ENCODE data around the gene DAPL1.

The DAPL1 gene

DNA sequence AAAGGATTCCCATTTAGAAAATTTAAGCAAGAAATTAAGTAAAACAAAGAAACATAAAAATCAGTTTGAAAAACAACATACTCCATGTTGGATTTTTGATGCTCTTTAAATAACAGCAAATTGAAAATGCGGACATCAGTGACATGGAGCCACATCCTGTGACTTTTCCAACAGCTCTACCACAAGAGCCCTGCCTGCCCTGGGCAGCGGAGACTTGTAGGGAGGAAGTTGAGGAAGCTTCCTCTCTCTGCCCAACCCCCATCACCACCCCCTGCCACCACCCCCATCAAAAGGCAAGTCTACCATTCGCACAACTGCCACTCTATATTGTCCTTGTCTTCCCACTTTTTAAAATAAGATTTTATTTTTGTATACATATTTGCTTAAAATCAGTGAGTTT is 32.8 kb upstream of the DAPL1 start:
- H3K4me3 ChIP-seq (ENCODE audit: control insufficient read depth, low read depth, low read length), result no peak overlapping the region
- no peak for DNase-seq (ENCODE audit: low read depth)
- TF ChIP-seq, protein P1, sequence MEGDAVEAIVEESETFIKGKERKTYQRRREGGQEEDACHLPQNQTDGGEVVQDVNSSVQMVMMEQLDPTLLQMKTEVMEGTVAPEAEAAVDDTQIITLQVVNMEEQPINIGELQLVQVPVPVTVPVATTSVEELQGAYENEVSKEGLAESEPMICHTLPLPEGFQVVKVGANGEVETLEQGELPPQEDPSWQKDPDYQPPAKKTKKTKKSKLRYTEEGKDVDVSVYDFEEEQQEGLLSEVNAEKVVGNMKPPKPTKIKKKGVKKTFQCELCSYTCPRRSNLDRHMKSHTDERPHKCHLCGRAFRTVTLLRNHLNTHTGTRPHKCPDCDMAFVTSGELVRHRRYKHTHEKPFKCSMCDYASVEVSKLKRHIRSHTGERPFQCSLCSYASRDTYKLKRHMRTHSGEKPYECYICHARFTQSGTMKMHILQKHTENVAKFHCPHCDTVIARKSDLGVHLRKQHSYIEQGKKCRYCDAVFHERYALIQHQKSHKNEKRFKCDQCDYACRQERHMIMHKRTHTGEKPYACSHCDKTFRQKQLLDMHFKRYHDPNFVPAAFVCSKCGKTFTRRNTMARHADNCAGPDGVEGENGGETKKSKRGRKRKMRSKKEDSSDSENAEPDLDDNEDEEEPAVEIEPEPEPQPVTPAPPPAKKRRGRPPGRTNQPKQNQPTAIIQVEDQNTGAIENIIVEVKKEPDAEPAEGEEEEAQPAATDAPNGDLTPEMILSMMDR (IDR thresholded peaks at IDR 0.05; ENCODE audit: control insufficient read depth, insufficient read depth, low read depth, low read length, missing control alignments), result no peak

DNA sequence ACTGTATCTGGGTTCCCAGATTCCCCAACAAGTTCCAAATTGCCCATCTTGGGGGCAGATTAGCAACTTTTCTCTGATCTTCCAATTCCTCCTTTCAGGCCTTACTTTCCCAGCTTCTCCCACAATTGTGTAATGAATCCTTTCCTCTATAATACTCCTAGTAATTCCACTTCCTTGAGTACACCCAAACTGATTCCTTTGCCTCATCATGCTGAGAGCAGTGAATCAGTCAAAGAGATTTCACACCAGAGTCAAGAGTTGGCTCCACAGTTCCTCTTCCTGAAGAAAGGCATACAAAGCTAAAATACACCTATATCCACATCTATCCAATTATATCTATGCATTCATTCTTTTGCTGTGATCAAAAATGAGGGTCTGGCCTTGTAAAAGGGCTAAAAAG is 28.6 kb upstream of the DAPL1 start:
- TF ChIP-seq, protein P1 (IDR thresholded peaks at IDR 0.05; ENCODE audit: control insufficient read depth, insufficient read depth, low read depth, low read length, missing control alignments), result no peak
- no peak for DNase-seq (ENCODE audit: low read depth)
- H3K4me3 ChIP-seq (ENCODE audit: control insufficient read depth, low read depth, low read length), result no peak overlapping the region

DNA sequence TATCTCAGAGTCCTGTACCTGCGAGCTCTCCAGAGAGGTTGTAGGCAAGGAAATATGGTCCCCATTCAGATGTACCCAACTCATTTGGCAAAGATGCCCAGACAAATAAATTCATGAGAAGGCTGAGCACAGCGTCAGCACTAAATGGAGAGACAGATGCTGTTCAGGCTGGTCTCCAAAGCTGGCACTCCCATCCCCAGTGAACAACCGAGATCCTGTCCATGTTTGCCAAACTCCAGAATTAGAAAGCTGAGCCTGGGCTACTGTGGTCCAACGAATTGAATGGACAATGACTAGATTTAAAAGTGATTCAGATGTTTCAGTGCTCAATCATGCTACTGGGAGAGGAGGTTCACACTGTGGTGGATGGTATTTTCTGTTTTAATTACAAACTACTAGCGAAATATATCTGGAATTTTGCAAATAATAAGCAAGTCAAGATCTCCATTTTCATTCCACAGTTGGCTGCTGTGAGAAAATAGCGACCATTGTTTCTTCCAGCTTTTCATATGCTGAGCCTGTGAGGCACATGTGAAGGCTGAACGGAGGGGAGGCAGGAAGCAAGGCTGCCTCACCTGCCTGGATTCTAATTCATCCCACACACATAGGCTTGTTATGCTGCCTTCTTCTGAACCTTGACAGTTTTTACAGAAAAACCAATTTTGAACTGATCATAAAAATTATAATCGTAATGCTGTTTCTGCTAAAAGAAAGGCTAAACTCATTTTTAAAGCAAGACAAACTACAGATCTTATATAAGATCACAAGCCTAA is 22.6 kb upstream of the DAPL1 start:
- no peak for DNase-seq (ENCODE audit: low read depth)
- no peak overlapping the region for H3K4me3 ChIP-seq (ENCODE audit: control insufficient read depth, low read depth, low read length)
- TF ChIP-seq, protein P1 (IDR thresholded peaks at IDR 0.05; ENCODE audit: control insufficient read depth, insufficient read depth, low read depth, low read length, missing control alignments), result no peak

DNA sequence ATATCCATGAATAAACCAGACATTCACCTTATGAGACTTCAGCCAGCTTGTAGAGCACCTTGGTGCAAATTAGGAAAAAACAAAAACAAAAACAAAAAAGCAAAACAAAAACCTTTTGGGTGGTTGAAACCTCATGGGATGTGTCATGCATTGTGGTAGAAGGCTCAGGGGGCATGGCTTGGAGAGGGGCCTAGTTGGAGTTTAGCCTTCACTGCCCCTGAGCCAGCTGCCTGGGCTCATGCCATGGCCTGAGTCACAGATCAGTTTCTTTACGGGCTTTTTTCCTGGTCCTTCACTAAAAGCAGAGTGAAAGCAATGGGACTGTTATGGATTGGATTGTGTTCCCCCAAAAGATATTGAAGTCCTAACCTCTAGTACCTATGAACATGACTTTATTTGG is 22.0 kb upstream of the DAPL1 start:
- no peak for DNase-seq (ENCODE audit: low read depth)
- TF ChIP-seq, protein P1 (IDR thresholded peaks at IDR 0.05; ENCODE audit: control insufficient read depth, insufficient read depth, low read depth, low read length, missing control alignments), result no peak
- no peak overlapping the region for H3K4me3 ChIP-seq (ENCODE audit: control insufficient read depth, low read depth, low read length)

DNA sequence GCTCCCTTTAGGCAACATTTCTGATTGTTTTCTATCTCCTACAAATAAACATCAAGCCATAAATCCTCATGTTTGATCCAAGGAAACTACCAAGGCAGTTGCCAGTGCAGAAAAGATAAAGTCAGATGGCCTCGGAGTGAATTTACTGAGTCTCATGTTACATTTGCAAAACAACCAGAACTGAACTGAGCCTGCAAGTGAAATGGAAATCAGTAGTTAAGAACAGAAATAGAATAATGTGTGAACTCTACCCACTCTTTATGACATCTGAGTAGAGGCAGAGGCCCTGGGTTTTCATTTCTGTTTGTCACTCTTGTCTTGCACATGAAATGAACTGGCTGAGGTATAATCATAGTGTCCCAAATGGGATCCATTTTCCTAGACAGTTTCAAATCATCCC is 20.4 kb upstream of the DAPL1 start:
- no peak for DNase-seq (ENCODE audit: low read depth)
- TF ChIP-seq, protein P1 (IDR thresholded peaks at IDR 0.05; ENCODE audit: control insufficient read depth, insufficient read depth, low read depth, low read length, missing control alignments), result no peak

DNA sequence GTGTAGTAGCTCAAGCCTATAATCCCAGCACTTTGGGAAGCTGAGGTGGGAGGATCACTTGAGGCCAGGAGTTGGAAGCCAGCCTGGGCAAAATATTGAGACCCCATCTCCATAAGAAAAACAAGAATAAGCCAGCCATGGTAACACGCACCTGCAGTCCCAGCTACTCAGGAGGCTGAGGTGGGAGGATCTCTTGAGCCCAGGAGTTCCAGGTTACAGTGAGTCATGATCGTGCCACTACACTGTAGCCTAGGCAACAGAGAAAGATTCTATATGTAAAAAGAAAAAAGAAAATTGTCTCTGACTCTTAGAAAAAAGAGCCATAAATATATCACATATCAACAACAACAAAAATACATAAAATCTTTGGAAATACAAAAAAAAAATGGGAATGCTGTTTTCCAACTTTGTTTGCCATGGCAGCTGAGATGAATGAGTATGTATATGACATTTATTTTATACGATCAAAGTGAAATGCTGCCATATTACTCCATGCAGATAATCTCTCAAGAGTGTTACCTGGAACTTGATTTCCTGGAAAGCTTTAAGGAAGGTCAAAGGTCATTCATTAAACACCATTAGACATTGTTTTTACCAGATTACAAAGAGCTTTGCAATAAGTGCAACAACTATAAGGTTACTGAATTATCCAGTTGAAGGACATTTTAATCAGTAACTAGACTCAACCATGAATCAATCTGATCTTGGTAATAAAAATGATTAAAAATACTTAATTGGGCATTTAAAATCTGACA is 19.7 kb upstream of the DAPL1 start:
- no peak for DNase-seq (ENCODE audit: low read depth)
- TF ChIP-seq, protein P1 (IDR thresholded peaks at IDR 0.05; ENCODE audit: control insufficient read depth, insufficient read depth, low read depth, low read length, missing control alignments), result no peak
- H3K4me3 ChIP-seq (ENCODE audit: control insufficient read depth, low read depth, low read length), result no peak overlapping the region

More for the DNA sequence above, 20.4 kb upstream of the DAPL1 start:
- no peak overlapping the region for H3K4me3 ChIP-seq (ENCODE audit: control insufficient read depth, low read depth, low read length)
